Neural cell (in vitro differentiated cells): Measurements from ENCODE around the gene LAMA5. TPM values are rescaled to one million over a fixed set of nuclear protein-coding genes. Genes with fewer than 3 reads are reported as not detected.

Source experiments
- H2AFZ ChIP-seq: fragments of 200-600, 300-800 bp; sonication (generic), shearing (Covaris generic); 2 replicates; pipeline ENCODE4 v1.6.0; 2014; ENCODE audit warnings: low read depth, mild to moderate bottlenecking, antibody characterized with exemption, low read length, moderate library complexity
- H3F3A ChIP-seq: fragments of 200-600 bp; shearing (Covaris generic); 2 replicates; pipeline ENCODE4 v1.6.1; 2016; ENCODE audit warnings: mild to moderate bottlenecking, moderate library complexity, mixed read lengths, antibody characterized with exemption, low read length; ENCODE audit not compliant: insufficient read depth, poor library complexity, severe bottlenecking
- H3K27ac ChIP-seq: fragments of 200-600, 300-800 bp; sonication (generic), shearing (Covaris generic); 2 replicates; pipeline ENCODE4 v1.5.1; 2014; ENCODE audit warnings: mild to moderate bottlenecking, low read length, moderate library complexity
- H3K27me3 ChIP-seq: fragments of 300-800, 200-600 bp; sonication (generic), shearing (Covaris generic); 2 replicates; pipeline ENCODE4 v1.6.0; 2014; ENCODE audit warnings: mild to moderate bottlenecking, low read depth, low read length, moderate library complexity; ENCODE audit not compliant: insufficient read depth
- H3K36me3 ChIP-seq: fragments of 300-800, 200-600 bp; sonication (generic), shearing (Covaris generic); 2 replicates; pipeline ENCODE4 v1.5.1; 2014; ENCODE audit warnings: mild to moderate bottlenecking, antibody characterized with exemption, low read length, moderate library complexity; ENCODE audit not compliant: insufficient read depth
- H3K4me2 ChIP-seq: fragments of 300-800, 200-600 bp; sonication (generic), shearing (Covaris generic); 2 replicates; pipeline ENCODE4 v1.6.0; 2014; ENCODE audit warnings: mild to moderate bottlenecking, low read length
- H3K4me3 ChIP-seq: fragments of 300-800, 200-600 bp; sonication (generic), shearing (Covaris generic); 2 replicates; pipeline ENCODE4 v1.5.1; 2014; ENCODE audit warnings: mild to moderate bottlenecking, low read length, moderate library complexity
- H3K79me2 ChIP-seq: fragments of 200-600 bp; shearing (Covaris generic); replicated peaks from 2 replicates; pipeline ENCODE4 v1.6.0; 2014; ENCODE audit warnings: mild to moderate bottlenecking, low read length, moderate library complexity; ENCODE audit not compliant: insufficient read depth
- H3K9ac ChIP-seq: fragments of 300-800, 200-600 bp; sonication (generic), shearing (Covaris generic); 2 replicates; pipeline ENCODE4 v1.6.1; 2016; ENCODE audit warnings: mild to moderate bottlenecking, low read length, mixed read lengths
- H3K9me2 ChIP-seq: fragments of 200-600 bp; shearing (Covaris generic); 2 replicates; pipeline ENCODE4 v1.6.1; 2016; ENCODE audit warnings: mild to moderate bottlenecking, low read length, mixed read lengths; ENCODE audit not compliant: insufficient read depth
- H3K9me3 ChIP-seq: fragments of 200-600, 300-800 bp; sonication (generic), shearing (Covaris generic); 2 replicates; pipeline ENCODE4 v1.6.1; 2016; ENCODE audit warnings: mild to moderate bottlenecking, mixed run types, low read length, moderate library complexity, mixed read lengths
- H4K20me1 ChIP-seq: fragments of 200-600 bp; shearing (Covaris generic); 2 replicates; pipeline ENCODE4 v1.6.1; 2016; ENCODE audit warnings: mild to moderate bottlenecking, mixed run types; ENCODE audit not compliant: insufficient read depth
- CTCF ChIP-seq: fragments of 450-650 bp; IDR thresholded peaks from 2 replicates; pipeline ENCODE4 v1.5.1; 2014; ENCODE audit warnings: antibody characterized with exemption, mild to moderate bottlenecking, moderate library complexity; ENCODE audit not compliant: poor library complexity, severe bottlenecking
- EP300 ChIP-seq: fragments of 450-650 bp; conservative IDR thresholded peaks from 2 replicates; pipeline ENCODE4 v1.6.1; 2014; ENCODE audit warnings: antibody characterized with exemption, mild to moderate bottlenecking, moderate library complexity; ENCODE audit not compliant: poor library complexity, severe bottlenecking
- EZH2 ChIP-seq: fragments of 200-600, 300-800 bp; shearing (Covaris generic), sonication (generic); IDR thresholded peaks from 2 replicates; pipeline ENCODE4 v1.6.1; 2014; ENCODE audit warnings: antibody characterized with exemption, low read length, borderline replicate concordance, mild to moderate bottlenecking; ENCODE audit not compliant: insufficient read depth, poor library complexity, severe bottlenecking
- MXI1 ChIP-seq: fragments of 450-650 bp; conservative IDR thresholded peaks from 2 replicates; pipeline ENCODE4 v1.6.1; 2014; ENCODE audit warnings: antibody characterized with exemption, mild to moderate bottlenecking; ENCODE audit not compliant: poor library complexity, severe bottlenecking
- POLR2AphosphoS5 ChIP-seq: IDR thresholded peaks from 2 replicates; pipeline ENCODE4 v1.6.1; 2012
- RAD21 ChIP-seq: fragments of 450-650 bp; conservative IDR thresholded peaks from 2 replicates; pipeline ENCODE4 v1.6.1; 2014; ENCODE audit warnings: antibody characterized with exemption, mild to moderate bottlenecking, moderate library complexity
- REST ChIP-seq: IDR thresholded peaks from 2 replicates; pipeline ENCODE4 v1.6.1; 2012; ENCODE audit warnings: borderline replicate concordance
- SMC3 ChIP-seq: fragments of 450-650 bp; conservative IDR thresholded peaks from 2 replicates; pipeline ENCODE4 v1.6.1; 2014; ENCODE audit warnings: antibody characterized with exemption, mild to moderate bottlenecking, moderate library complexity; ENCODE audit not compliant: poor library complexity
- TAF1 ChIP-seq: IDR thresholded peaks from 2 replicates; pipeline ENCODE4 v1.6.1; 2012; ENCODE audit warnings: low read depth
- polyA minus RNA-seq: library from RNA; depleted of rRNA, polyadenylated mRNA; stranded (reverse); fragments of >200 nt; gene quantifications from 2 replicates; pipeline ENCODE4 v1.2.3, GENCODE V29; 2014
- polyA plus RNA-seq: library from polyadenylated mRNA; depleted of rRNA; stranded (reverse); fragments of >200 nt; gene quantifications from 2 replicates; pipeline ENCODE4 v1.2.3, GENCODE V29; 2014

Gene LAMA5
- polyA plus RNA-seq (21.6 and 27.2 TPM in 2 replicates), polyA minus RNA-seq (11.9 and 12.9 TPM in 2 replicates)

- no peaks in the 10 kb centered on the region for H4K20me1 ChIP-seq
- peak within 1 kb of the TSS; percentile 67 for H3K9ac ChIP-seq
- peak within 1 kb of the TSS; percentile 85 for H3K4me3 ChIP-seq
- TF ChIP-seq SMC3: no peak
- peak; percentile 2 for TF ChIP-seq MXI1
- H3K27me3 ChIP-seq: no peaks in the 10 kb centered on the region
- no peak within 1 kb of the TSS for H3K27ac ChIP-seq
- no peaks in the 10 kb centered on the region for H3K79me2 ChIP-seq
- H3F3A ChIP-seq: no peaks in the 10 kb centered on the region
- peak within 1 kb of the TSS; percentile 51 for H3K4me2 ChIP-seq
- H3K9me2 ChIP-seq: no peaks in the 10 kb centered on the region
- no peaks in the 10 kb centered on the region for H3K9me3 ChIP-seq
- no peaks in the 10 kb centered on the region for H3K36me3 ChIP-seq
- no peak within 1 kb of the TSS for H2AFZ ChIP-seq
Measured at GRCh38 chr20:62367136-62367632, at the start of gene LAMA5. Gene LAMA5, minus strand, starts transcription at chr20:62367312. Its CDS starts 67 bp downstream, at chr20:62367245.

- Histone ChIP-seq H3K4me3 (no peak overlapping the region), H3K9ac (no peak overlapping the region), H3K4me2 (no peak overlapping the region), H3F3A (no peaks in the 10 kb centered on the region), H3K27me3 (no peaks in the 10 kb centered on the region), H3K79me2 (no peaks in the 10 kb centered on the region), H2AFZ (no peak overlapping the region), H3K9me2 (no peaks in the 10 kb centered on the region), H3K36me3 (no peaks in the 10 kb centered on the region), H4K20me1 (no peaks in the 10 kb centered on the region), H3K27ac (no peak overlapping the region), H3K9me3 (no peaks in the 10 kb centered on the region)
- no peak for TF ChIP-seq REST
- no peak for TF ChIP-seq EZH2
- no peak for TF ChIP-seq SMC3
- no peak for TF ChIP-seq POLR2AphosphoS5
- no peak for TF ChIP-seq CTCF
- no peak for TF ChIP-seq EP300
- no peak for TF ChIP-seq RAD21
- no peak for TF ChIP-seq TAF1
- TF ChIP-seq MXI1: no peak
Measured at GRCh38 chr20:62415354-62416111, 48.4 kb upstream of the LAMA5 start.
